ENCODE data around the gene GADD45B. TPM values are rescaled to one million over a fixed set of nuclear protein-coding genes. Genes with fewer than 3 reads are reported as not detected.
"Not testable (repeated sequence)": the region's sequence is repeated elsewhere in the genome, so short reads cannot be mapped to it uniquely, and the experiment has no call there.

GADD45B gene
- total RNA-seq, 1 donor from 2014 or later = 136 TPM

- DNase-seq (ENCODE audit: low spot score) (no peak), ATAC-seq (no peak)
- intact Hi-C loops (cut with DNase I) = no loop called here
These were observed 34.7 kb upstream of the GADD45B start for GRCh38 chr19:2441096-2441752.

GRCh38 chr19:2443116-2443784 is 32.7 kb upstream of the GADD45B start:
- peak; percentile 20 for ATAC-seq
- peak; percentile 57 for DNase-seq (ENCODE audit: low spot score)
- intact Hi-C loops (cut with DNase I) = no loop called here

- intact Hi-C loops (cut with DNase I) = no loop called here
- no peak for ATAC-seq
- DNase-seq (ENCODE audit: low spot score) = no peak
These were observed 32.1 kb upstream of the GADD45B start for GRCh38 chr19:2443785-2444182.

GRCh38 chr19:2444251-2445002 is 31.5 kb upstream of the GADD45B start:
- intact Hi-C loops (cut with DNase I) = no loop called here
- no peak for ATAC-seq

GRCh38 chr19:2446381-2446780 is 29.5 kb upstream of the GADD45B start:
- ATAC-seq (no peak), DNase-seq (ENCODE audit: low spot score) (no peak)
- intact Hi-C loops (cut with DNase I) = no loop called here

More at GRCh38 chr19:2444251-2445002, 31.5 kb upstream of the GADD45B start:
- DNase-seq (ENCODE audit: low spot score) = no peak

- ATAC-seq (no peak), DNase-seq (ENCODE audit: low spot score) (no peak)
- intact Hi-C loops (cut with DNase I) = no loop called here
These were observed 26.9 kb upstream of the GADD45B start for GRCh38 chr19:2449019-2449418.

DNA sequence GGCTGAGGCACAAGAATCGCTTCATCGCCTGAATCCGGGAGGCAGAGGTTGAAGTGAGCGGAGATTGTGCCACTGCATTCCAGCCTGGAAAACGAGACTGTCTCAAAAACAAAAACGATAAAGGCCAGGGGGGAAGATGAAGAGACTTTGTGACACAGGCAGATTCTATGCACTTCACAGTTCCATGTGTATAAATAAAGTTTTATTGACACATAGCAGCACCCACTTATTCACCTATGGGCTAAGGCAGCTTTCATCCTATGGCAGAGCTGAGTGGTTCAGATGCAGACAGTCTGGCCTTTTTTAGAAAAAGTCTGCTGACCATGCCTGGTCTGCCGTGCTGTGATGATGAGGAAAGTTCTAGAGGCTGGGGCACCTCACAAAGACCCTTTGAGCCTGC is 24.8 kb upstream of the GADD45B start:
- DNase-seq (ENCODE audit: low spot score) (no peak), ATAC-seq (no peak)

GRCh38 chr19:2451741-2452140 is 24.2 kb upstream of the GADD45B start:
- ATAC-seq = no peak

More for the DNA sequence above, 24.8 kb upstream of the GADD45B start:
- intact Hi-C loops (cut with DNase I) = no loop called here

GRCh38 chr19:2453431-2454025 is 22.4 kb upstream of the GADD45B start:
- no peak for DNase-seq (ENCODE audit: low spot score)
- no peak for ATAC-seq
- intact Hi-C loops (cut with DNase I) = no loop called here

More at GRCh38 chr19:2451741-2452140, 24.2 kb upstream of the GADD45B start:
- intact Hi-C loops (cut with DNase I) = no loop called here
- DNase-seq (ENCODE audit: low spot score) = no peak

DNA sequence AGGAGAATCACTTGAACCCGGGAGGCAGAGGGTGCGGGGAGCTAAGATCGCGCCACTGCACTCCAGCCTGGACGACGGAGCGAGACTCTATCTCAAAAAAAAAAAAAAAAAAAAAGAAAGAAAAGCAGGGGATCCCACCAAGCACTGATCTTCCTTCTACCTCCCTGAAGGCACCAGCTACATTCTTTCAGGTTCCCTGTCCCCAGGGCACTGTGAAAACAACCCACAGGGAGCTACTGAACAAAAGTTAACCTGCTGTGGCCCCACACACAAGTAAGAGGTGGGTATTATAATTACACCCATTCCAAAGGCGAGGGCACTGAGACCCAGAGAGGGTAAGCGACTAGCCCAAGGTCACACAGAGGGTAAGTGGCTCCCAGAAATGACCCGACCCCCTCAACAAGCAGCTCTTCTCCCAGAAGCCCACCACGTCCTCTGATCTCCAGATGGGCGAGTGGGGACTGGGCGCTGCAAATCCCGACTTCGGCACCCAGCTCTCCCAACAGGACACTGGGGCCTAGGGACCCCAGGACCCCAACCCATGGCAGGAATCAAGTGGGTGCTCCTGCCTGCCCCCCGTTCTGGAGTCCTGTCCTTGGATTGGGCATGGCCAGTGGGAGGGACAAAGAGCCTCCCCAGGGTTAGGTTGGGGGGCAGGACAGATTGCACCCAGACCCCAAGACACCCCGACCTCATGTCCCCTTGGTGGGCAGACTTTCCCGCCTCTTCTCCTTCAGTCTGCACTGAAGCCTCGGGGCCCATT is 21.5 kb upstream of the GADD45B start:
- intact Hi-C loops (cut with DNase I) = no loop called here
- DNase-seq (ENCODE audit: low spot score) (no peak), ATAC-seq (no peak)

- DNase-seq (ENCODE audit: low spot score) (no peak), ATAC-seq (no peak)
- intact Hi-C loops (cut with DNase I) = no loop called here
These were observed 20.7 kb upstream of the GADD45B start for GRCh38 chr19:2454962-2455850.

DNA sequence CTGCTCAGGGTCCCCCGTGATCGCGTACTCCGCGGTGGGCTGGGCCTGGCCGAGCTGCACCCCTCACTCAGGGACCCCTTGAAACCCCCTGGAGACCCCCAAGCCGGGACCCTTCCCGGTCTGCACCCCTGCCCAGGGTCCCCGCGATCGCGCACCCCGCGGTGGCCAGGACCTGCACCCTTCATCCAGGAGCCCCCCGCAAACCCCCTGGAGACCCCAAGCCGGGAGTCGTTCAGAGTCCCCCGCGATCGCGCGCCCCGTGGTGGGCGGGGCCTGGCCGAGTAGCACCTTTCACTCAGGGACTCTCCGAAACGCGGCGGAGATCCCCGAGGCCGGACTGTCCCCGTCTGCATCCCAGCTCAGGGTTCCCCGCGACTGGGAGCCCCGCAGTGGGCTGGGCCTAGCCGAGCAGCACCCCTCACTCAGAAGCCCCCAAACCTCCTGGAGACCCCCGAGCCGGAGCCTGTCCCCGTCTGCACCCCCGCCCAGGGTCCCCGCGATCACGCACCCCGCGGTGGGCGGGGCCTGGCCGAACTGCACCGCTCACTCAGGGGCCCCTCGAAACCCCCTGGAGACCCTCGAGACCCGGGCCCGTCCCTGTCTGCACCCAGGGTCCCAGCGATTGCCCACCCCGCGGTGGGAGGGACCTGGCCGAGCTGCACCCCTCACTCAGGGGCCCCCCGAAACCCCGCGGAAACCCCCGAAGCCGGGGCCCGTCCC is 19.9 kb upstream of the GADD45B start:
- DNase-seq (ENCODE audit: low spot score) = peak; percentile 77
- peak; percentile 20 for ATAC-seq
- intact Hi-C loops (cut with DNase I) = no loop called here

- DNase-seq (ENCODE audit: low spot score) (no peak), ATAC-seq (no peak)
- intact Hi-C loops (cut with DNase I) = no loop called here
These were observed 18.4 kb upstream of the GADD45B start for GRCh38 chr19:2457394-2458037.

GRCh38 chr19:2458054-2458453 is 17.9 kb upstream of the GADD45B start:
- no peak for ATAC-seq
- intact Hi-C loops (cut with DNase I) = no loop called here
- DNase-seq (ENCODE audit: low spot score) = no peak

DNA sequence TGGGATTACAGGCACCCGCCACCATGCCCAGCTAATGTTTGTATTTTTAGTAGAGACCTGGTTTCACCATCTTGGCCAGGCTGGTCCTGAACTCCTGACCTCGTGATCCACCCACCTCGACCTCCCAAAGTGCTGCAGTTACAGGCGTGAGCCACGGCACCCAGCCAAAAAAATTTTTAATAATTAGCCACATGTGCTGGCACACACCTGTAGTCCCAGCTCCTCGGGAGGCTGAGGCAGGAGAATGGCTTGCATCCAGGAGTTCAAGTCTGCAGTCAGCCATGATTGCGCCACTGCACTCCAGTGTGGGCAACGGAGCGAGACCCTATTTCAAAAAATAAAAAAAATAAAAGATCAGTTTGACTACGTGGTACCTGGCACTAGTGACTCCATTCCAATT is 17.2 kb upstream of the GADD45B start:
- ATAC-seq; intact Hi-C loops (cut with DNase I): not testable (repeated sequence)

DNA sequence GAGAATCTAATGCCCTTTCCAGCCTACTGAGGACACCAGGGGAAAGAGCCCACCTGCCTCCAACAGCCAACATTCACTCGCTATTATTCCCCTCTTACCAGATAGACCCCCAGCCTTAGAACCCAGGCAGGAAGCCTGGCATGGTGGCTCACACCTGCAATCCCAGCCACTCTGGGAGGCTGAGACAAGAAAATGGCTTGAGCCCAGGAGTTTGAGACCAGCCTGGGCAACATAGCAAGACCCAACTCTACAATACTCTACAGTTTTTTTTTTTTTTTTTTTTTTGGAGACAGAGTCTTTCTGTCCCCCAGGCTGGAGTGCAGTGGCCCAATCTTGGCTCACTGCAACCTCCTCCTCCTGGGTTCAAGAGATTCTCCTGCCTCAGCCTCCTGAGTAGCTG is 15.7 kb upstream of the GADD45B start:
- DNase-seq (ENCODE audit: low spot score) = no peak
- intact Hi-C loops (cut with DNase I) = no loop called here
- no peak for ATAC-seq

More for the DNA sequence above, 17.2 kb upstream of the GADD45B start:
- not testable (repeated sequence) for DNase-seq (ENCODE audit: low spot score)

Data from sciatic nerve (tissue), 2 donors.